ENCODE data around the gene SLC39A11.

- no peak for TF ChIP-seq CTCF (IDR thresholded peaks at IDR 0.05)
- no peak for TF ChIP-seq POLR2A (IDR thresholded peaks at IDR 0.05)
Observed at GRCh38 chr17:72635034-72635635, 457.4 kb downstream of the SLC39A11 start.

Data from body of pancreas (tissue), 4 donors.